ENCODE measurements around the gene SHB.
"Not testable (repeated sequence)": the region's sequence is repeated elsewhere in the genome, so short reads cannot be mapped to it uniquely, and the experiment has no call there.

Gene SHB

DNA sequence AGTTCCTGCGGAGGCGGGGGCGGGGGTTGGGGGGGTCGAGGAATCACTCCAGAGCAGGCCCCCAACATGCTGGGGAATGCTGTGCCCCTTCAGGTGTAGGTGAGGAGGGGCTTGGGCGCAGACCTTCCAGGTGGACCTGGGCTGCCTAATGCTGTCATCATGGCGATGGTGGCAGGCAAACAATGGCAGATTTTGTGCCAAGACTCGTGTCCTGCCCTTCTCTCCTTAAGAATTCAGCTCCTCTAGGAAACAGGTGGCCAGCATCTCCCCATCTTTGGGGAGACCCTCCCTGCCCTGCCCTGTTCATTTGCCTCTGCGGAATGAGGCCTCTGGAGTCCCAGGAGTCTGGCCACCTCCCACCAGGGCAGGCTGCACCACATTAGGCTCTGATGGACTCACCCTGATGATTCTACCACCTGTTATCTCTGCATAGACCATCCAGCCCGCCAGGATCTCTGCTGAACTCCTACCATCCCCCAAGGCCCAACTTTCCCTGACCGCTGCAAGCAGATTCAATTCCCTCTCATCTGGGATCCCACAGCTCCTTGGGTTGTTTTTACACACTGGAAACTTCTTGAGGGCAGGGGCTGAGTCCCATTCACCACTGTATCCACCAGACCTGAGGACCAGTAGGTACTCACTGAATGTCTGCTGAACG lies 154.2 kb downstream of the SHB start:
- no peak for ATAC-seq
- Mint-ChIP-seq H3K9me3 (no peaks in the 10 kb centered on the region), H3K4me1 (peaks cover 7% of the 10 kb centered on the region), H3K27me3 (no peaks in the 10 kb centered on the region), H3K36me3 (no peaks in the 10 kb centered on the region), H3K27ac (no peak overlapping the region), H3K4me3 (no peak overlapping the region)

DNA sequence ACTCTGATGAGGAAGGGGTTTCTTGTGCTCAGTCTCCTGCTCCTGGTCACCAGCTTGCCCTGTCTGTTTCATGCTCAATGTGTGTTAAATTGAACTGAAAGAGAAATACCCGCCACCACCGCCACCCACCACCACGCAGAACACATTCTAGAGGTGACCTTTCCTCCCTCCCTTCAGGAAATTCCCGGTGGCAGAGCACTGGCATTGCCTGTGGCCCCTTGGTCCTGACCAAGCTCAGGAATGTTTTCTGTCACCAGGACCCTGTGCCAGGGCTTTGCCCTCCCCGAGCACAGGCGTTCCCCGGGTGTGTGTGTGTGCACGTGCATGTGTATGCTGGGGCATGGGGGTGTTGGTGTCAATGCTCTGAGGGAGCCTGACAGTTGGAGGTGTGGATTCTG lies 154.9 kb downstream of the SHB start:
- peaks cover 7% of the 10 kb centered on the region for H3K4me1 Mint-ChIP-seq
- no peaks in the 10 kb centered on the region for H3K36me3 Mint-ChIP-seq
- H3K9me3 Mint-ChIP-seq, result no peaks in the 10 kb centered on the region
- no peaks in the 10 kb centered on the region for H3K27me3 Mint-ChIP-seq
- ATAC-seq, result no peak
- H3K4me3 Mint-ChIP-seq, result no peak overlapping the region
- no peak overlapping the region for H3K27ac Mint-ChIP-seq

DNA sequence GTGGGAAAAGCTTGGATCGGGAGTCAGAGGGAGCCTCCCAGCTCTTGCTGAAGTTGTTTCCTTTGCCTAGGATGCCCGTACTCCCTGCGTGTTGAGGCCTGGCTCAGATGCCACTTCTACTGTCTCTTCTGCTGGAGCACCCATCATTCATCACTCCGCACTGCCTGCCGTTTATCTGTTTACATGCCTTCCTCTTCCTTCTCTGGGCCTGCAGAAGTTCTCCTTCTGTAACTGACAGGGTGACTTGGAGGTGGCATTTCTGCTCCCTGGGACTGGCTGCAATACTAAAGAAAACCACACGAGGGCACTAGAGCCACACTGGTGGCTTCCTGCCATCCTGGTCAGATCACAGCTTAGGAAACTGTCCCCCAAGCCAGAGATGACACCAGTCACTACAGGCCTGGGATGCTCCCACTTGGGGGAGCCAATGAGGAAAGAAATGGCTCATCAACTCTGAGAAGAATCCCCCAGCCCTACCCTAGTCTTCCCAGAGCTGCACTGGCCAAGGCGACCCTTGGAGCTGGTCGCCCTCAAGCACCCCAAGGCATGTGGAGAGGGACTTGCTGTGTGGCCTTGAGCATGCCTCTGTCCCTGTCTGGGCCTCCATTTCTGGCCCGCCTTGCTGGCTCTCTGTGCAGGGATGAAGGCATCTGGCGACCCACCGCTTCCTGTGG lies 155.4 kb downstream of the SHB start:
- Mint-ChIP-seq H3K27ac (no peak overlapping the region), H3K27me3 (no peaks in the 10 kb centered on the region), H3K4me3 (no peak overlapping the region), H3K9me3 (no peaks in the 10 kb centered on the region), H3K36me3 (no peaks in the 10 kb centered on the region), H3K4me1 (peaks cover 7% of the 10 kb centered on the region)
- peak; percentile 79 for ATAC-seq

DNA sequence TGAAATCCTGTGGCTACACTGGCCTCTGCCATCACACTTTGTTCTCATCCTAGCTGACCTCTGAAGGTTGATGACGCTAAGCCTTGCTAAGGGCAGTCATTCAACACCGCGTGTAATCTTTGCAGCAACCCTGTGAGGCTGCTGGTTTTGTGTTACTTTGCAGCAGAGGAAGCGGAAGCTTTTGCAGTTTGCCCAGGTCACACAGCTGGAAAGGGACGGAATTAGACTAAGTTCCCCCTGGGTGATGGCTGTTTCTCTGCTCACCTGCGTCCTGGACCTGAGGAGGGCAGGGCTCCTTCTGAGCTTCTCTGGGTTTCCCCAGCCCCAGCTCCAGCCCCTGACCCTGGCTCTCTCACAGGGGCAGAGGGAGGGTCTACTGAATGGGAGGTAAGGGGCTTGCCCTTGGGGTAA lies 157.8 kb downstream of the SHB start:
- H3K36me3 Mint-ChIP-seq, result no peaks in the 10 kb centered on the region
- no peak for ATAC-seq
- H3K27ac Mint-ChIP-seq, result no peak overlapping the region
- peaks cover 7% of the 10 kb centered on the region for H3K4me1 Mint-ChIP-seq
- H3K27me3 Mint-ChIP-seq, result no peaks in the 10 kb centered on the region
- no peak overlapping the region for H3K4me3 Mint-ChIP-seq
- H3K9me3 Mint-ChIP-seq, result no peaks in the 10 kb centered on the region

DNA sequence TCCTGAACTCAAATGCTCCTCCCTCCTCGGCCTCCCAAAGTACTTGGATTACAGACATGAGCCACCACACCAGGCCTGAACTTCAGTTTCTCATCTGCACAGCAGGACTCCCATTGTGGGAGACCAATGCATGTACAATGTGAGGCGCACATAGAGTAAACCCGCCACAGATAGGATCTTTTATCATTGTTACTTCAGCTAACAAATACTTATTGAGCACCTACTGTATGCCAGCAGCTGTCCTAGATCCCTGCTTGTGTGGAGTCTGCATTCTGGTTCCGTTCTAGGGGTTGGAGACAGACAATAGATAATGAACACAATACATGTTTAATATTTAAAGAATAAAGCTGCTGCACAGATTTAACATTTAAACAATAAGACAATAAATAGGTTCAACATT lies 158.8 kb downstream of the SHB start:
- no peak for ATAC-seq
- Mint-ChIP-seq H3K4me3 (no peak overlapping the region), H3K27me3 (no peaks in the 10 kb centered on the region), H3K27ac (no peak overlapping the region), H3K4me1 (peaks cover 7% of the 10 kb centered on the region), H3K36me3 (no peaks in the 10 kb centered on the region), H3K9me3 (no peaks in the 10 kb centered on the region)

DNA sequence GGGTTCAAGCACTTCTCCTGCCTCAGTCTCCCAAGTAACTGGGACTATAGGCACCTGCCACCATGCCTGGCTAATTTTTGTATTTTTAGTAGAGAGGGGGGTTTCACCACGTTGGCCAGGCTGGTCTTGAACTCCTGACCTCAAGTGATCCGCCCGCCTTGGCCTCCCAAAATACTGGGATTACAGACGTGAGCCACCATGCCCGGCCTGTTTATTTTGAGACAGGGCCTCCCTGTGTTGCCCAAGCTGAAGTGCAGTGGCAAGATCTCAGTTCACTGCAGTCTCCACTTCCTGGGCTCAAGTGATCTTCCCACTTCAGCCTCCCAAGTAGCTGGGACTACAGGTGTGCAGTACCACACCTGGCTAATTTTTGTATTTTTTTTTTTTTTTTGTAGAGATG lies 159.2 kb downstream of the SHB start:
- H3K27ac Mint-ChIP-seq, H3K36me3 Mint-ChIP-seq, H3K4me3 Mint-ChIP-seq, ATAC-seq, H3K27me3 Mint-ChIP-seq, H3K9me3 Mint-ChIP-seq, H3K4me1 Mint-ChIP-seq: not testable (repeated sequence)

DNA sequence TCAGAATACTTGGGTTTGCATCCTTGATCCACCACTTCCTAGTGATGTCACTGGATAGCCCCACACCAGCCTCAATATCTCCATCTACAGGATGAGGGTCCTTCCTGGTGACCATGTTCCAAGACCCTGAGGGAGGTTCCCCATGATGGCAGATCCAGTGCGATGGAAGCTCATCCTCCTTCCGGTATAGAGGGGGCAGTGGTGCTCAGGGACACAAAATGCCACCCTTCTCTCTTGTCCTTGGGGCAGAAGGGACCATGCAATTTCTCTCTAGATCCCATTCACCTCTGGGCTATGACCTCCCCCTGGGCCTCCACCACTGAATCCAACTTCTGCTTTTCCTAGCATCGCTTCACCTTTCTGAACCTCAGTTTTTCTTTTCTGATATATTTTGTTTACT lies 159.7 kb downstream of the SHB start:
- no peak for ATAC-seq
- no peaks in the 10 kb centered on the region for H3K36me3 Mint-ChIP-seq
- no peak overlapping the region for H3K27ac Mint-ChIP-seq
- peaks cover 13% of the 10 kb centered on the region for H3K4me1 Mint-ChIP-seq
- no peaks in the 10 kb centered on the region for H3K9me3 Mint-ChIP-seq
- no peaks in the 10 kb centered on the region for H3K27me3 Mint-ChIP-seq
- H3K4me3 Mint-ChIP-seq, result no peak overlapping the region

DNA sequence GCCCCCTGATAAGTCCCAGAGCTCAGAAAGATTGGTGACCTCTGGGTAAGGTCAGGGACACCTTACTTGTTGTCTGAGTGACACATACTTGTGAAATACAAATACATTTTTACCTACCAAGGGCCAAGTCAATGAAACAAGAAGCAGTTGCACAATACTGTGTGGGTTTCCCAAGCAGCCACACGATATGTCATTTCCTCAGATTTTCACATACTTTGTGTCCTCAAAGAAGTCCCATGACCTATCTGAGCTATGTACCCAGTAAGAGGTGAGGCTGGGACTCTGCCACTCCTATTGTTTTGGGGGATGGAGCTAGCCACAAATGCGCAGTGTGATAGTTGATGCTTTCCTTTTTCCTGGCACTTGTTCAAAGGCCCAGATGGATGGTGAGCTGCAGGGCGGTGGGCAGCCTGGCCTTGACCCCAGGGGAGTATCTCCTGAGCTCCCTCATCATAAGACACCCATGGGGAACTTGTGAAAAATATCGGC lies 160.3 kb downstream of the SHB start:
- Mint-ChIP-seq H3K9me3 (no peaks in the 10 kb centered on the region), H3K27ac (no peak overlapping the region), H3K27me3 (no peaks in the 10 kb centered on the region), H3K36me3 (no peaks in the 10 kb centered on the region), H3K4me1 (peaks cover 15% of the 10 kb centered on the region), H3K4me3 (no peak overlapping the region)
- no peak for ATAC-seq

DNA sequence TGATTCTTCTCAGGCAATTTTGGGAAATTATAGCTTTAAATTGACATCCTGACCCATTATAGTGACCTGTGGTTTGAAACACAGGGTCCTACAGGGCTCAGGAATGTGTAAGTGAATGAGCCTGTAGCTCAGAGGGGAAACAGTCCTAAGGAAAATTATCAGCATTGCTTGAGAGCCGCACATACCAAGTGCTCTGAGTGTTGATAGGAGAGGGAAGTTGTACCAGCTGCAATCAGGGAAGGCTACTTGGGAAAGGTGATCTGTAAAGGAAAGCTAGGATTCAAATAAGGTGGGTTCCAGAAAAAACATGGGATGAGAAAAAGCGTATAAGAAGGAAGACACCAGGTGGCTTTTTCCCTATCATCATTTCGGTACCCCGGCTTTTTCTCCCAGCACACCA lies 160.7 kb downstream of the SHB start:
- Mint-ChIP-seq H3K9me3 (no peaks in the 10 kb centered on the region), H3K27ac (no peak overlapping the region), H3K27me3 (no peaks in the 10 kb centered on the region), H3K4me3 (no peak overlapping the region), H3K4me1 (peaks cover 10% of the 10 kb centered on the region), H3K36me3 (no peaks in the 10 kb centered on the region)
- ATAC-seq, result no peak

DNA sequence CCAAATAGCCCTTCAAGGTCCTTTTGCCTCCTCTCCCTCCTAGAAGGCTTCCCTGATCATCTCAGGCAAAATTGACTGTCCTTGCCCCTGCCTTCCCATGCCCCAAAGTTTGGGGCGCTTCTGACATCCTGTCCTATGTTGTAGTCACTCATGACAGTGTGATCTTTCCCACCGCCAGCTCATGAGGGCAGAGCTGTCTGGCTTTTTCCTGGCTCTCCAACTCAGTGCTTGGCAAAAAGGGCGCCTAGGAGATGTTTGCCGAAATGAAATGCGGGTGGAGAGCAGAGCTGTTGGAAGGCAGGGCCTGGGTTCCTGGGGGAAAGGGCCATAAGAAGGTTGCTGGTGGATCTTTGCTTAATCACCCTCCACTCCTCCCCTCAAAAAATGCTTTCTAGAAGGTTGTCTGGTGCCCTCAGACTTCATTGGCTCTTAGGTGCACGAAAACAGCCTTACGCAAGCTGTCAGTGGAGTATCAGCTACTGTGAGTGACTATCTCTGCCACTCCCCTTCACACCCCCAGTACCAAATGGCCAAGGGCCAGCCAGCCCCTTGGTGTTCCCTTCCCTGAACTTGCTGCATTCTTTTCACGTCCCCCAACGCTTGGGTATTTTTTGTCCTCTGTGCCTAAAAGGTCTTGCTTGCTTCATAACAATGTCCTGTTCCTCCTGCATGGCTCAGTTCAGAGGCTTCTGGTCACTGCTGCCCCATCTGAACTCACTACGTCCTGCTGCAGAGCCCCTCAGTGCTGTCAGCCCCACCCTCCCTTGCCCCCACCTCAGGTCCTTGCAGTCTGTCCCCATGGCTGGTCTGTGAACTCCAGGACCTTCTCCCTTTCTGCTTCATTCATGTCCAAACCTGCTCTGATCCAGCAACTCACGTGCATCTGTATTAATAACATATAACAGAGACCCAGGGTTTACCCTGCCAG lies 162.5 kb downstream of the SHB start:
- Mint-ChIP-seq H3K27ac (no peak overlapping the region), H3K4me1 (peaks cover 16% of the 10 kb centered on the region), H3K4me3 (no peak overlapping the region), H3K36me3 (no peaks in the 10 kb centered on the region), H3K27me3 (no peaks in the 10 kb centered on the region), H3K9me3 (no peaks in the 10 kb centered on the region)
- no peak for ATAC-seq

DNA sequence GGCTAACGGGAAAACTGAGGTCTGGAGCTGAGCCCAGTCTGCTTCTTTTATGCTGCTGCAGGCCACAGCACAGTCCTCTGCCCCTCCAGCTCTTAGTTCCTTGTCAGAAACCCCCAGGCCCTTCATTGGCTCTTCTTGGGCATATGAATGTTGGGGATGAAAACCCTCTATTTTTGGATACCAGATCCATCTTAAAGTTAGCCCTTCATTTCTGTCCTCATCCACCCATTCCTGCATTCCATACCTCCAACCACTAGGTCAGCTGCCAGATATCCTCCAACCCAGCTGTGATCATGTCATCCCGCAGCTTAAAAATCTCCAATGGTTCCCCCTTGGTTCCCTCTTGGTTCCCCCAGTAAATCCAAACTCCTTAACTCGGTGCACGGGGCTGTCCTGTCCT lies 163.3 kb downstream of the SHB start:
- H3K27me3 Mint-ChIP-seq, result no peaks in the 10 kb centered on the region
- no peak overlapping the region for H3K4me3 Mint-ChIP-seq
- H3K9me3 Mint-ChIP-seq, result no peaks in the 10 kb centered on the region
- H3K36me3 Mint-ChIP-seq, result peaks cover 2% of the 10 kb centered on the region
- ATAC-seq, result no peak
- no peak overlapping the region for H3K27ac Mint-ChIP-seq
- H3K4me1 Mint-ChIP-seq, result peaks cover 16% of the 10 kb centered on the region

DNA sequence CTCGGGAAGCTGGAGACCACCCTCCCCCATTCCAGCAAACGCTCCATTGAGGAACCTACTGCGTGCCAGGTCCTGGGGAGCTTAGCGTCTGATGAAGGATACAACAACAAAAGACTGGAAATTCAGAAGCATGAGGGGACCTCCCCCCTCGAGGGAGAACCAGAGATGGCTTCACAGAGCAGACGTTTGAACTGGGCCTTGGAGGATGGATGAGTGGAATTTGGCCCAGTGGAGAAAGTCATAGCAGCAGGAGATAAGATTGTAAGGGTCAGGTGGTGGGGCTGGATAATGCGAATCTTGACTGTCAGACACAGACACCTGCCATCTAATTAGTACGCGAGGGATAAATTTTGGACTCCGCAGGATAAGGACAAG lies 163.9 kb downstream of the SHB start:
- Mint-ChIP-seq H3K27ac (peak overlapping the region; percentile 95), H3K4me3 (no peak overlapping the region), H3K36me3 (peaks cover 5% of the 10 kb centered on the region), H3K27me3 (no peaks in the 10 kb centered on the region), H3K9me3 (no peaks in the 10 kb centered on the region), H3K4me1 (peaks cover 16% of the 10 kb centered on the region)
- ATAC-seq, result no peak

DNA sequence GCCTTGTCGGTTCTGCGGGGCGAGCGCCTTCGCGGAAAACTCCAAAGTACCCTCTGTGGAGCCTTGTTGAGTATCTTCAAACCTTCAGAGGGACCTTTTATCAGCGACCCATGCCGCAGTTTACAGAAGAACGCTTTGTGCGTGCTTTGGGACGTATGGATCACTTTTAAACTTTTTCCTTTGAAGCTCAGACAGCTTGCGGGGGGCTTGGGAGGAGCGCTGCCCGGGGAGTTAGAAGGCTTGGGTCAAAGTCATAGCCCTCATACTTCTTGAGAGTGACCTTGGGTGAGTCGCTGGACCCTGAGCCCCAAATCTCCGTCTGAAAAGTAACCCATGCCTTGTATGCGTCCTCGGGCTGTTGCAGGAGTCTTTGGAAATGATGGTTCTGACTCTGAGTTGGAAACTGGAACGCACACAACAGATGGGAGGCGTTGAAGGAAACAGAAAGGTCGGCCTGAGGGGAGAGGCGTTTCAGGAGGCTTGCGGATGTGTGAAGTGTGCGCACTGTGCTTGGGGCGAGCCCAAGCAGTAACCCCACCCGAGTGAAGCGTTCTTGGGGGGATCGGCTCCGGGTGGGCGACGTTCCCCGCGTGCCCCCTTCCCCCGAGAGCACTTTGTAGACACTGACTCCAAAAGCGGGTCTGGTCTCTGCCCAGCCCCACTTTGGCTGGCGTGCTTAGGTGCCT lies 164.4 kb downstream of the SHB start:
- H3K4me3 Mint-ChIP-seq, result peak overlapping the region; percentile 97
- no peak for ATAC-seq
- H3K9me3 Mint-ChIP-seq, result no peaks in the 10 kb centered on the region
- H3K27me3 Mint-ChIP-seq, result no peaks in the 10 kb centered on the region
- peaks cover 16% of the 10 kb centered on the region for H3K4me1 Mint-ChIP-seq
- H3K36me3 Mint-ChIP-seq, result peaks cover 5% of the 10 kb centered on the region
- H3K27ac Mint-ChIP-seq, result peak overlapping the region; percentile 95

DNA sequence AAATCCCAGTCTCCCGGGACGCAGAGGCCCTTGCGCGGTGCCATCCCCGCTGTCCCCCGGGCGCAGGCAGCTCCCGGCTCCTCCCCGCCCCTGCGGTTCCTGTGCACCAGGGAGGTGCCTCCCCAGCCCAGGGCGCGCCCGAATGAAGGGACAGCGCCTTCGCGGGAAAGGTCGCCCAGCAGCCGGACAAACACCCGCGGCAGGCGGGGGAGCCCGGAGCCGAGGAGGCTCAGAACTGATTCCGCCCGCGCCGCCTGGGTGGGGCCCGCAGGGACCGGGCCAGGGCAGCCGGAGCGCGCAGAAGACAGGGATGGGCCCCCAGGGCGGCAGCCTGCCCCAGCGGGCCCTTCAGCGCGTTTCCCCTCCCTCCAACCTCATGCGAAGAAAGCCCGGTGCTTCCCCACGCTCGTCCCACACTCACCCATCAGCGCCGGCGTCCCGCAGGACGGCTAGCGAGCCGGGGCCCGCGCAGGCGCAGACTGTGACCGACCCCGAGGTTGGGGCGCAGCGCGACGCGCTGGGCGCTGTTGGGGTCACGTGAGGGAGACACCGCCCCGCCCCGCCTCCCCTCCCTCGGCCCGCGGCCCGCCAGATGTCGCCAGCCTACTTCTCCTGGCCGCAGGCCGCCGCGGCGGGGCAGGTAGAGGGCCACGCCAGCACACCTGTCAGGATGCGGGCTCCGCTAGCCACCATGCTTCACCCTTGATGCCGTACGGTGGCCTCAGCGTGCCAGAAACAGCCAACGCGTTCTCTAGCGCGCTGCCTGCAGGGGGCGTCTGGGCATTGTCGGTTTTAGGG lies 165.2 kb downstream of the SHB start, which contains the start of gene SLC25A51:
Gene SLC25A51 (minus strand): TSS at position 481 of the 798 bp plus-strand sequence. CDS start 15,577 bp downstream, outside the sequence.
- H3K4me1 Mint-ChIP-seq, result peaks cover 16% of the 10 kb centered on the region

More for the DNA sequence above, 165.2 kb downstream of the SHB start, which contains the start of gene SLC25A51:
- Mint-ChIP-seq H3K36me3 (peaks cover 8% of the 10 kb centered on the region), H3K27ac (peak within 1 kb of the TSS; percentile 95), H3K27me3 (no peaks in the 10 kb centered on the region), H3K4me3 (peak within 1 kb of the TSS; percentile 97), H3K9me3 (no peaks in the 10 kb centered on the region)
- ATAC-seq, result peak; percentile 93

Measured in stimulated activated memory B cell treated with anti-CD40 and anti-IgM and Interleukin-4, amounts not matched to agents 10 μg/mL and 1 μg/mL and 100 μg/mL, for 72 hours (primary cell).